ENCODE results near the gene SPAG7.

Gene SPAG7

GRCh38 chr17:4999430-5000093, 31.9 kb upstream of the SPAG7 start:
- H3K4me3 ChIP-seq (ENCODE audit: low read depth, low read length), result peak overlapping the region; percentile 89

GRCh38 chr17:4998732-4999429, 31.3 kb upstream of the SPAG7 start:
- H3K4me3 ChIP-seq (ENCODE audit: low read depth, low read length), result peak overlapping the region; percentile 89
- in situ Hi-C loops (cut with HindIII; ENCODE audit: low sequenced_read_pairs), result no loop called here
- DNase-seq (ENCODE audit: low read depth, low spot score), result no peak
- TF ChIP-seq CTCF (IDR thresholded peaks at IDR 0.05; ENCODE audit: low read depth, low read length), result no peak

More at GRCh38 chr17:4999430-5000093, 31.9 kb upstream of the SPAG7 start:
- no peak for DNase-seq (ENCODE audit: low read depth, low spot score)
- in situ Hi-C loops (cut with HindIII; ENCODE audit: low sequenced_read_pairs), result no loop called here
- no peak for TF ChIP-seq CTCF (IDR thresholded peaks at IDR 0.05; ENCODE audit: low read depth, low read length)

GRCh38 chr17:4998027-4998731, 30.6 kb upstream of the SPAG7 start:
- in situ Hi-C loops (cut with HindIII; ENCODE audit: low sequenced_read_pairs), result no loop called here

GRCh38 chr17:4997302-4998026, 29.8 kb upstream of the SPAG7 start, which contains the start of the genes INCA1 and KIF1C:
Gene INCA1, minus strand, starts transcription at chr17:4997522. Its CDS starts 3,085 bp downstream, at chr17:4994437.
Gene KIF1C, plus strand, starts transcription at chr17:4997950. Its CDS starts 2,297 bp downstream, at chr17:5000247.
- TF ChIP-seq CTCF (IDR thresholded peaks at IDR 0.05; ENCODE audit: low read depth, low read length), result no peak
- H3K4me3 ChIP-seq (ENCODE audit: low read depth, low read length), result peak within 1 kb of the TSS; percentile 89
- peak; percentile 88 for DNase-seq (ENCODE audit: low read depth, low spot score)
- in situ Hi-C loops (cut with HindIII; ENCODE audit: low sequenced_read_pairs), result no loop called here

More at GRCh38 chr17:4998027-4998731, 30.6 kb upstream of the SPAG7 start:
- peak; percentile 17 for DNase-seq (ENCODE audit: low read depth, low spot score)
- TF ChIP-seq CTCF (IDR thresholded peaks at IDR 0.05; ENCODE audit: low read depth, low read length), result no peak
- peak overlapping the region; percentile 89 for H3K4me3 ChIP-seq (ENCODE audit: low read depth, low read length)

GRCh38 chr17:4994081-4994595, 26.5 kb upstream of the SPAG7 start:
- TF ChIP-seq CTCF (IDR thresholded peaks at IDR 0.05; ENCODE audit: low read depth, low read length), result no peak
- in situ Hi-C loops (cut with HindIII; ENCODE audit: low sequenced_read_pairs), result no loop called here
- DNase-seq (ENCODE audit: low read depth, low spot score), result no peak
- no peak overlapping the region for H3K4me3 ChIP-seq (ENCODE audit: low read depth, low read length)
